Natural killer cell (primary cell): ENCODE results near the gene ENDOV. TPM values are rescaled to one million over a fixed set of nuclear protein-coding genes. Genes with fewer than 3 reads are reported as not detected.

ENCODE experiments used
- ATAC-seq, 3 donors: fragments of 150-1000 bp in 2 of 3; fragments of 200-7000 bp in 1 of 3; cut with Tn5 transposase; 1 replicate in 1 of 3; 2 replicates in 2 of 3; pipeline ENCODE4 v1.10.0; 2021; ENCODE audit warnings: mild to moderate bottlenecking in 2 of 3, moderate library complexity in 2 of 3
- DNase-seq, 2 donors: peaks; one replicate each; pipeline versions ENCODE4 v3.0.0 to v3.0.0-alpha.2; 2013 to 2021; ENCODE audit warnings: mixed read lengths in 1 of 2
- H3K27ac ChIP-seq: one replicate; pipeline ENCODE4 v1.5.1; 2013; ENCODE audit warnings: mild to moderate bottlenecking, low read length
- H3K27me3 ChIP-seq: one replicate; pipeline ENCODE4 v1.6.1; 2013; ENCODE audit warnings: low read length; ENCODE audit not compliant: control insufficient read depth, insufficient read depth
- H3K36me3 ChIP-seq: one replicate; pipeline ENCODE4 v1.6.1; 2013; ENCODE audit warnings: low read length; ENCODE audit not compliant: control insufficient read depth, insufficient read depth
- H3K4me1 ChIP-seq: one replicate; pipeline ENCODE4 v1.6.1; 2013; ENCODE audit warnings: low read length; ENCODE audit not compliant: control insufficient read depth, insufficient read depth
- H3K4me3 ChIP-seq: one replicate; pipeline ENCODE4 v1.5.1; 2013; ENCODE audit warnings: low read length
- H3K9me3 ChIP-seq: one replicate; pipeline ENCODE4 v1.6.1; 2013; ENCODE audit warnings: low read length; ENCODE audit not compliant: control insufficient read depth, insufficient read depth
- H3K27ac Mint-ChIP-seq, 2 donors: one replicate each; pipeline ENCODE4 v1.8.0; 2022; ENCODE audit warnings: mild to moderate bottlenecking in 2 of 2, mixed read lengths in 2 of 2, moderate library complexity in 1 of 2
- H3K27me3 Mint-ChIP-seq, 2 donors: one replicate each; pipeline ENCODE4 v1.8.0; 2022; ENCODE audit warnings: low read depth in 2 of 2, mixed read lengths in 2 of 2
- H3K36me3 Mint-ChIP-seq: one replicate; pipeline ENCODE4 v1.8.0; 2022; ENCODE audit warnings: mixed read lengths
- H3K4me1 Mint-ChIP-seq, 2 donors: one replicate each; pipeline ENCODE4 v1.8.0; 2022; ENCODE audit warnings: mixed read lengths in 2 of 2
- H3K4me3 Mint-ChIP-seq: one replicate; pipeline ENCODE4 v1.8.0; 2022; ENCODE audit warnings: mild to moderate bottlenecking, moderate library complexity, mixed read lengths
- H3K9me3 Mint-ChIP-seq, 2 donors: one replicate each; pipeline ENCODE4 v1.8.0; 2022; ENCODE audit warnings: mixed read lengths in 2 of 2
- CTCF ChIP-seq: fragments of 200-600 bp; IDR thresholded peaks from one replicate; pipeline ENCODE4 v1.8.0; 2022; ENCODE audit warnings: antibody characterized with exemption
- WGBS: methylation state at CpG from one replicate; pipeline ENCODE4 v1.1.7; 2013; ENCODE audit warnings: missing lambda C conversion rate; ENCODE audit not compliant: insufficient coverage; 5-methylcytosine and 5-hydroxymethylcytosine counted together
- intact Hi-C: fragments of 100-400 bp; cut with micrococcal nuclease; formaldehyde crosslinking; loops from one replicate; pipeline ENCODE4 v1.14.2; 2022
- total RNA-seq, 4 donors: library from RNA; stranded (reverse); fragments of 120-200 nt in 1 of 4; gene quantifications; one replicate each; pipeline versions ENCODE4 v1.2.3 to v1.2.4, GENCODE V29; 2013 to 2022

The ENDOV gene
- total RNA-seq, 3 donors from 2014 or later (not counting 1 experiment from before 2014, with no cell fraction given) = 17.7 to 24.9 (median 18.8) TPM

- peaks cover 25% of the 10 kb centered on the region for H3K36me3 Mint-ChIP-seq
- H3K4me3 Mint-ChIP-seq = no peak overlapping the region
- Histone ChIP-seq H3K9me3 (no peaks in the 10 kb centered on the region), H3K4me3 (no peak overlapping the region), H3K36me3 (peaks cover 98% of the 10 kb centered on the region), H3K27ac (no peak overlapping the region), H3K27me3 (no peaks in the 10 kb centered on the region), H3K4me1 (no peaks in the 10 kb centered on the region)
- TF ChIP-seq CTCF = no peak
- H3K4me1 Mint-ChIP-seq = peaks cover 0 to 3% of the 10 kb centered on the region in 2 donors
- no peaks in the 10 kb centered on the region for H3K27me3 Mint-ChIP-seq
- no peak for ATAC-seq
- H3K9me3 Mint-ChIP-seq = no peaks in the 10 kb centered on the region
- 93% methylated on average over 22 of the region's 24 CpGs for WGBS
- intact Hi-C loops = no loop called here
- H3K27ac Mint-ChIP-seq = peak overlapping the region; percentile 51 to 78
- no peak for DNase-seq
Observed at GRCh38 chr17:80384078-80384960, 30.6 kb upstream of the ENDOV start.

GRCh38 chr17:80385046-80385445 is 29.9 kb upstream of the ENDOV start:
- Mint-ChIP-seq H3K27me3 (no peaks in the 10 kb centered on the region), H3K4me1 (peaks cover 0 to 3% of the 10 kb centered on the region in 2 donors), H3K4me3 (no peak overlapping the region), H3K9me3 (no peaks in the 10 kb centered on the region), H3K36me3 (peaks cover 29% of the 10 kb centered on the region), H3K27ac (peak overlapping the region; percentile 51 to 78)
- ATAC-seq = no peak
- Histone ChIP-seq H3K36me3 (peaks cover 98% of the 10 kb centered on the region), H3K4me1 (no peaks in the 10 kb centered on the region), H3K9me3 (no peaks in the 10 kb centered on the region), H3K4me3 (no peak overlapping the region), H3K27ac (no peak overlapping the region), H3K27me3 (no peaks in the 10 kb centered on the region)
- no peak for TF ChIP-seq CTCF
- intact Hi-C loops = no loop called here
- no peak for DNase-seq
- 95% methylated on average over 9 of the region's 9 CpGs for WGBS

- no peak overlapping the region for H3K27ac ChIP-seq
- no peak for TF ChIP-seq CTCF
- H3K4me3 ChIP-seq = no peak overlapping the region
- H3K36me3 ChIP-seq = peaks cover 98% of the 10 kb centered on the region
- peak in 1 of 3 donors; percentile 2 for ATAC-seq
- H3K36me3 Mint-ChIP-seq = peaks cover 31% of the 10 kb centered on the region
- intact Hi-C loops = no loop called here
- H3K27me3 Mint-ChIP-seq = no peaks in the 10 kb centered on the region
- no peaks in the 10 kb centered on the region for H3K27me3 ChIP-seq
- no peak for DNase-seq
- no peaks in the 10 kb centered on the region for H3K4me1 ChIP-seq
- peaks cover 0 to 5% of the 10 kb centered on the region in 2 donors for H3K4me1 Mint-ChIP-seq
- no peak overlapping the region for H3K4me3 Mint-ChIP-seq
- H3K9me3 ChIP-seq = no peaks in the 10 kb centered on the region
- peak overlapping the region; percentile 14 to 51 for H3K27ac Mint-ChIP-seq
- no peaks in the 10 kb centered on the region for H3K9me3 Mint-ChIP-seq
- 96% methylated on average over 14 of the region's 14 CpGs for WGBS
Observed at GRCh38 chr17:80386341-80386740, 28.6 kb upstream of the ENDOV start.
